Effector memory CD4-positive, alpha-beta T cell (primary cell): ENCODE data around the gene KRTAP10-7.
"Not testable (repeated sequence)": the region's sequence is repeated elsewhere in the genome, so short reads cannot be mapped to it uniquely, and the experiment has no call there.

Experiments used
- DNase-seq, 3 donors: peaks; one replicate each; pipeline ENCODE4 v3.0.0-alpha.2; 2020
- H3K27ac ChIP-seq: 2 replicates; pipeline ENCODE4 v1.7.0; 2013; ENCODE audit warnings: mild to moderate bottlenecking, low read length, moderate library complexity; ENCODE audit not compliant: insufficient read depth, poor library complexity, severe bottlenecking
- H3K27me3 ChIP-seq: replicated peaks from 2 replicates; pipeline ENCODE4 v1.7.0; 2013; ENCODE audit warnings: mild to moderate bottlenecking, low read length; ENCODE audit not compliant: insufficient read depth, control insufficient read depth, poor library complexity, severe bottlenecking
- H3K36me3 ChIP-seq: 2 replicates; pipeline ENCODE4 v1.7.0; 2013; ENCODE audit warnings: mild to moderate bottlenecking, low read length, moderate library complexity; ENCODE audit not compliant: control insufficient read depth, insufficient read depth
- H3K4me1 ChIP-seq: 2 replicates; pipeline ENCODE4 v1.7.0; 2013; ENCODE audit warnings: low read length, mild to moderate bottlenecking; ENCODE audit not compliant: control insufficient read depth, insufficient read depth, poor library complexity, severe bottlenecking
- H3K4me3 ChIP-seq: 2 replicates; pipeline ENCODE4 v1.7.0; 2013; ENCODE audit warnings: low read length, low read depth, mild to moderate bottlenecking; ENCODE audit not compliant: insufficient read depth, poor library complexity, severe bottlenecking
- H3K9me3 ChIP-seq: 2 replicates; pipeline ENCODE4 v1.7.0; 2013; ENCODE audit warnings: mild to moderate bottlenecking, low read length, moderate library complexity; ENCODE audit not compliant: control insufficient read depth

The KRTAP10-7 gene

DNA sequence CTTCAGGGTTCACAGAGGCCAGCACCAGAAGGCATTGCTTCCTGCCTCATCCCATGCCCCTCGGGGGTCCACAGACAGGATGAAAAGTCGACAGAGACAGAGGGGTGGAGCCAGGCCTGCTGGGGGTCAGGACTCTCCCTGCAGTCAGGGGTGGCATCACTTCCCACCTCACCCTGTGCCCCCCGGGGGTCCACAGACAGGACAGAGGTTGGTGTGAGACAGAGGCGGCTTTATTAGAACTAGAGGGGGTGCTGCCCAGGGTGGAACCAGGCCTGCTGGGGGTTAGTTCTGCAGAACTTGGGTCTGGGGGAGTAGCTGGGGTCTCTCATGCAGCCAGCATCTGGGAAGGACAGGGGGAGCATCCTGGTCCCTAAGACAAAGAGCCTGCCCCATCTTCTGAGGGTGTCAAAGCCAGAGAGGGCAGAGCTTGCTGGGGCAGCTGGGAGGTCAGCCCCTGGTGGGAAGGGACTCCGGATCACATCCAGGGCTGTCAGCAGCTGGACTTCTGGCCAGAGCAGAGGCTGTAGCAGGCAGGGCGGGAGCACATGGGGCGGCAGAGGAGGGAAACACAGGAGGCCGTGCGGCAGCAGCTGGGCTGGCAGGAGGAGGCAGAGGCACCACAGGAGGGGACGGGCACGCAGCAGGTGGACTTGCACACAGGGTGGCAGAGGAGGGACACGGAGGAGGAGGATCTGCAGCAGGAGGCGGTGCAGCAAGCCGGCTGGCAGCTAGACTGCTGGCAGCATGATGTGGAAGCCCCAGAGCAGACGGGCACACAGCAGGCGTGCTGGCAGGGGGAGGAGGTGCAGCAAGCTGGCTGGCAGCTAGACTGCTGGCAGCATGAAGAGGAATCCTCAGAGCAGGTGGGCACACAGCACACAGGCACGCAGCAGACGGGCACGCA, 9.2 kb upstream of the KRTAP10-7 start:
- not testable (repeated sequence) for DNase-seq, H3K36me3 ChIP-seq, H3K4me3 ChIP-seq, H3K4me1 ChIP-seq, H3K27ac ChIP-seq, H3K27me3 ChIP-seq, H3K9me3 ChIP-seq

DNA sequence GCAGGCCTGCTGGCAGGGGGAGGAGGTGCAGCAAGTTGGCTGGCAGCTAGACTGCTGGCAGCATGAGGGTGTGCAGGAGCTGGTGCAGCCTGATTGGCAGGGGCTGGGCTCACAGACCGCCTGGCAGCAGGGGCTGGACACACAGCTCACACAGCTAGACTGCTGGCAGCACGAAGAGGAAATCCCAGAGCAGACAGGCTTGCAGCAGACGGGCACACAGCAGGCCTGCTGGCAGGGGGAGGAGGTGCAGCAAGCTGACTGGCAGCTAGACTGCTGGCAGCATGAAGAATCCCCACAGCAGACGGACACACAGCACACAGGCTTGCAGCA, 8.6 kb upstream of the KRTAP10-7 start:
- not testable (repeated sequence) for H3K4me3 ChIP-seq, H3K4me1 ChIP-seq, H3K27ac ChIP-seq, H3K36me3 ChIP-seq, H3K27me3 ChIP-seq, DNase-seq, H3K9me3 ChIP-seq

- no peaks in the 10 kb centered on the region for H3K27me3 ChIP-seq
- no peaks in the 10 kb centered on the region for H3K36me3 ChIP-seq
- no peak for DNase-seq
- H3K27ac ChIP-seq = no peak within 1 kb of the TSS
- no peak within 1 kb of the TSS for H3K4me3 ChIP-seq
- no peaks in the 10 kb centered on the region for H3K4me1 ChIP-seq
- no peaks in the 10 kb centered on the region for H3K9me3 ChIP-seq
Measured at GRCh38 chr21:44592446-44593311, 7.7 kb upstream of the KRTAP10-7 start, which contains the start of gene KRTAP10-6. TSS of gene KRTAP10-6 (minus strand) at chr21:44592505. CDS start at chr21:44592484, 21 bp downstream.

DNA sequence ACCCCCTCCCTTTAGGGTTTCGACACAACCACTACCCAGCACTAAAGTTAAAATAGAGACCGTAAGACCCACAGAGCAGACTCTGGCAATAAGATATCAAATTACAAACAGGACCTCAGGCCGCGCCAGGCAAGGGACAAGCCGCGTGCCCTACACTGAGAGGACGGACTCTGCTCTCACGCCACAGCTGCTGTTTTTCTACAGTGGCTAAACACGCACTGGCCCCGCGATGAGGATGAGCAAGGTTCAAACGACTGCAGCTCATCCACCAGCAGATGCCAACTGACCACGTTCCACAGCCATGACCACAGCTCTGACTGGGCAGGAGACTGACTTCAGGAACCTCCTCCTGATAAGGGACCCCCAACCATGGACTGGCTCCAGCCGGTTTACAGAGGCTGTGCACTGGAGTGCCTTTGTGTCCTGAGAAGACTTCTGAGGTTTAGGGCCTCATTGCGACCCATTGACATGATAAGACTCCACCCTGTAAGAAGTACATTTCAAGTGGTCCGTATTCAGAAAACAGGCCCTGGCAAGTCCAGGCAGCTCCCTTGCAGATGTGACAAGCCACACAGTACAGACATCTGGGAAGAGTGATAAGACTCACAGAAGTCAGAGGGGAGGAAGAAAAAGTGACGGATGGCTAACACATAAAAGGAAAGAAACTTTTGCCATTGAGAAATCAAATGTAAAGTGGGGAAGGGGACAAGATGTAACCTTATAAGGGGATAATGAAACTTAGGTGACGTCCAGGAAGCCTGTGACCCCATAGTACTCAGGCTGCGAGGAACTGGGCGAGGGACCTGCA, 6.6 kb upstream of the KRTAP10-7 start:
- Histone ChIP-seq H3K4me3 (no peak overlapping the region), H3K27ac (no peak overlapping the region), H3K4me1 (no peaks in the 10 kb centered on the region), H3K27me3 (no peaks in the 10 kb centered on the region), H3K9me3 (no peaks in the 10 kb centered on the region), H3K36me3 (no peaks in the 10 kb centered on the region)
- no peak for DNase-seq

- no peaks in the 10 kb centered on the region for H3K4me1 ChIP-seq
- no peak overlapping the region for H3K4me3 ChIP-seq
- H3K27me3 ChIP-seq = no peaks in the 10 kb centered on the region
- H3K9me3 ChIP-seq = no peaks in the 10 kb centered on the region
- no peaks in the 10 kb centered on the region for H3K36me3 ChIP-seq
- DNase-seq = no peak
- H3K27ac ChIP-seq = no peak overlapping the region
Measured at GRCh38 chr21:44594406-44594916, 5.9 kb upstream of the KRTAP10-7 start.

GRCh38 chr21:44595524-44595923, 4.9 kb upstream of the KRTAP10-7 start:
- DNase-seq = no peak

GRCh38 chr21:44596068-44596725, 4.2 kb upstream of the KRTAP10-7 start:
- H3K27me3 ChIP-seq = no peaks in the 10 kb centered on the region
- no peak overlapping the region for H3K27ac ChIP-seq
- H3K4me1 ChIP-seq = no peaks in the 10 kb centered on the region
- no peaks in the 10 kb centered on the region for H3K36me3 ChIP-seq
- DNase-seq = no peak
- no peak overlapping the region for H3K4me3 ChIP-seq
- H3K9me3 ChIP-seq = no peaks in the 10 kb centered on the region

More at GRCh38 chr21:44595524-44595923, 4.9 kb upstream of the KRTAP10-7 start:
- Histone ChIP-seq H3K4me3 (no peak overlapping the region), H3K27ac (no peak overlapping the region), H3K36me3 (no peaks in the 10 kb centered on the region), H3K9me3 (no peaks in the 10 kb centered on the region), H3K27me3 (no peaks in the 10 kb centered on the region), H3K4me1 (no peaks in the 10 kb centered on the region)

DNA sequence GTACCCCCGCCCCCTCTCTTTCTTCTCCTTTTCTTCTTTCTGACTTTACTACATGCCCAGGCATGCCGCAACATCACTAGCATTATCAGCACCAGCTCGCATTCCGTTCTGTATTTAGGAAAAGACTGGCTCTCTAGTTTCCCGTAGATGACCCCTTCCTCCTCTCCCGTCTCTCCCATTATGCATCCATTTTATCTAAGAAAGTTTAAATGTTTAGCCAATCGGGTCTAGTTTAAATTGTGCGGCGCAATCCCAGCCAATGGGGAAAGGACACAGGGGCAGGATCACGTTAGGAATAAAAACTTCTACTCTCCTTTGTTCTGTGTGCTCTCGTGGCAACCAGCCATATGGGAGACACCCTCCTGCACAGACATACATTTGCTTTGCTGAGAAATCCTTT, 2.3 kb upstream of the KRTAP10-7 start:
- Histone ChIP-seq H3K4me1 (no peaks in the 10 kb centered on the region), H3K27me3 (no peaks in the 10 kb centered on the region), H3K27ac (no peak overlapping the region), H3K36me3 (no peaks in the 10 kb centered on the region), H3K9me3 (no peaks in the 10 kb centered on the region), H3K4me3 (no peak overlapping the region)
- no peak for DNase-seq

- Histone ChIP-seq H3K27ac (no peak overlapping the region), H3K4me1 (no peaks in the 10 kb centered on the region), H3K36me3 (no peaks in the 10 kb centered on the region), H3K27me3 (no peaks in the 10 kb centered on the region), H3K4me3 (no peak overlapping the region), H3K9me3 (no peaks in the 10 kb centered on the region)
- DNase-seq = no peak
Measured at GRCh38 chr21:44599264-44600029, 950 bp upstream of the KRTAP10-7 start.
